ENCODE measurements around the gene TAS2R46. TPM values are rescaled to one million over a fixed set of nuclear protein-coding genes. Genes with fewer than 3 reads are reported as not detected.
"Not testable (repeated sequence)": the region's sequence is repeated elsewhere in the genome, so short reads cannot be mapped to it uniquely, and the experiment has no call there.

TAS2R46 gene
- total and polyA plus RNA-seq, 4 donors: 3.3 to 3.9 TPM; not detected in 2

DNA sequence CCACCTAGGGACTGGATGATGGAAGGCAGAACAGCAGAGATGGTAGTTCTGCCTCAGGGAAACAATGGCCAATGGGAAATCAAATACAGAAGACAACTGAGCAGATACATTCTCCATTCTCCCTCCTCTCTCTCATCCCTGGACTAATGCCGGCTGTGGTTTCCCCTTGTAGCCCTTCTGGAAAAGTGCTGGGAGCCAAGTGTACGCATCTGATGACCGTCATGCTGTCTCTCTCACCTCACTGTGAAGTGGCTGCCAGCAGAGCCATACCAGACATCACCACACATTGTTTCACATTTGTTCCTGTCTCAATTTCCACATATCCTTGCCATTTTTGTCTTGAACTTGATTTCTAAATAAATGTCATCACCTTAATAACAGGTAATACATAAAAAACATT, 3.1 kb downstream of the TAS2R46 start:
- Histone ChIP-seq H3K9me3 (ENCODE audit: control insufficient read depth, low read length) (no peaks in the 10 kb centered on the region), H3K4me1 (ENCODE audit: control insufficient read depth in 1 of 2, insufficient read depth in 2 of 2, low read length in 2 of 2) (no peaks in the 10 kb centered on the region), H3K36me3 (ENCODE audit: control insufficient read depth in 1 of 2, insufficient read depth in 2 of 2, low read length in 1 of 2) (no peaks in the 10 kb centered on the region), H3K27ac (ENCODE audit: low read depth in 1 of 2, low read length in 2 of 2) (no peak overlapping the region), H3K27me3 (ENCODE audit: control insufficient read depth in 1 of 2, insufficient read depth in 2 of 2, low read length in 1 of 2) (no peaks in the 10 kb centered on the region), H3K4me3 (ENCODE audit: low read length in 2 of 2) (no peak overlapping the region)
- intact Hi-C loops (cut with DNase I): no loop called here
- no peak for DNase-seq
- ATAC-seq (ENCODE audit: low FRiP score): no peak
- 96 to 98% methylated on average over 3 of the region's 3 CpGs for WGBS, 2 donors

DNA sequence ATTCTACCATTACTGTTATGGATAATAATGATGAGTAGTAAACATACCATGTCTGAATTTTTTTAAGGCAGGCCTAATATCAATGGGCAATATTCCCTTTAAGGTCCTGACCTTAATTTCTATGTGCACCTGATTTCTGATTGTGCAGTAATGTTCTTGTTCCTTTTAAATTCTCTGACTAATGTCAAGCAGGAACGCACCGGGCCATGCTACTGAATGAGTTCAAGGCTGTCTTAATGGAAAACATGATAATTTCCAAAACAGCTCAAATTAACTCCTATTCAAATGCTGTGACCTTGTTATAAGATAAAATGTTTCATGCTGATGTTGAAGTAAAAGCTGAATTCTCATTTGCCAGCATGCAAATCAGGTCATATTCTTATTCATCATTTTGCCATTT, 6.8 kb downstream of the TAS2R46 start:
- H3K4me3 ChIP-seq (ENCODE audit: low read length in 2 of 2): no peak overlapping the region
- DNase-seq (no peak), ATAC-seq (ENCODE audit: low FRiP score) (no peak)
- 94 to 95% methylated on average over 2 of the region's 2 CpGs for WGBS, 2 donors
- H3K9me3 ChIP-seq (ENCODE audit: control insufficient read depth, low read length): no peaks in the 10 kb centered on the region
- no peaks in the 10 kb centered on the region for H3K36me3 ChIP-seq (ENCODE audit: control insufficient read depth in 1 of 2, insufficient read depth in 2 of 2, low read length in 1 of 2)
- no peaks in the 10 kb centered on the region for H3K4me1 ChIP-seq (ENCODE audit: control insufficient read depth in 1 of 2, insufficient read depth in 2 of 2, low read length in 2 of 2)
- intact Hi-C loops (cut with DNase I): no loop called here
- H3K27ac ChIP-seq (ENCODE audit: low read depth in 1 of 2, low read length in 2 of 2): no peak overlapping the region
- H3K27me3 ChIP-seq (ENCODE audit: control insufficient read depth in 1 of 2, insufficient read depth in 2 of 2, low read length in 1 of 2): no peaks in the 10 kb centered on the region

DNA sequence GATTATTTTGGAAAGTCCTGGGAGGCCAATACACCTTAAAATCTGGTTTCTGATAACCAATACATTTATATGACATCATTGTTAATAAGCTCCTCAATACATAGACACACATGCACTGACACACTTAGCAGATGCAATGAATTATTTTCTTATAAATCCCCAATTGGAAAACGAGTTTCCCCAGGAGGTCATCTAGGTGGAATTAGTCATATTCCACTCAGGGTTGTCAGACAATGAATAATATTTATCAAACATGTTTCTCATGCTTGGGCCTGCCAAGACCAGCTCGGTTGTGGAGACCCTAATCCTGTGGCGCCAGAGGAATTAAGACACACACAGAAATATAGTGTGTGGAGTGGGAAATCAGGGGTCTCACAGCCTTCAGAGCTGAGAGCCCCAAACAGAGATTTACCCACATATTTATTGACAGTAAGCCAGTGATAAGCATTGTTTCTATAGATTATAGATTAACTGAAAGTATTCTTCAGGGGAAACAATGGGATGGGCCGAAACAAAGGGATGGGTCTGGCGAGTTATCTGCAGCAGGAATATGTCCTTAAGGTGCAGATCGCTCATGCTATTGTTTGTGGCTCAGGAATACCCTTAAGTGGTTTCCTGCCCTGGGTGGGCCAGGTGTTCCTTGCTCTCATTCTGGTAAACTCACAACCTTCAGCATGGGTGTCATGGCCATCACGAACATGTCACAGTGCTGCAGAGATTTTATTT, 12.1 kb downstream of the TAS2R46 start:
- H3K36me3 ChIP-seq (ENCODE audit: control insufficient read depth in 1 of 2, insufficient read depth in 2 of 2, low read length in 1 of 2); ATAC-seq (ENCODE audit: low FRiP score); H3K4me3 ChIP-seq (ENCODE audit: low read length in 2 of 2); H3K9me3 ChIP-seq (ENCODE audit: control insufficient read depth, low read length); H3K27ac ChIP-seq (ENCODE audit: low read depth in 1 of 2, low read length in 2 of 2); DNase-seq; H3K4me1 ChIP-seq (ENCODE audit: control insufficient read depth in 1 of 2, insufficient read depth in 2 of 2, low read length in 2 of 2); H3K27me3 ChIP-seq (ENCODE audit: control insufficient read depth in 1 of 2, insufficient read depth in 2 of 2, low read length in 1 of 2); intact Hi-C loops (cut with DNase I): not testable (repeated sequence)
- 92 to 93% methylated on average over 7 of the region's 7 CpGs for WGBS, 2 donors

DNA sequence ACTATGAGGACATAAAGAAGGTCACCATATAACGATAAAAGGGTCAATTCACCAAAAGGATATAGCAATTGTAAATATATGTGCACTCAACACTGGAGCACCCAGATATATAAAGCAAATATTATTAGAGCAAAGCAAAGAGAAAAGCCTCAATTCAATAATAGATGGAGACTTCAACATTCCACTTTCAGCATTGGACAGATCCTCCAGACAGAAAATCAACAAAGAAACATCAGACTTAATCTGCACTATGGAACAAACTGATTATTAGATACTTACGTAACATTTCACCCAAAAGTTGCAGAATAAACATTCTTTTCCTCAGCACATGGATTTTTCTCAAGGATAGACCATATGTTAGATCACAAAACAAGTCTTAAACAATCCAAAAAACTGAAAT, 20.7 kb downstream of the TAS2R46 start:
- H3K27ac ChIP-seq (ENCODE audit: low read depth in 1 of 2, low read length in 2 of 2); H3K36me3 ChIP-seq (ENCODE audit: control insufficient read depth in 1 of 2, insufficient read depth in 2 of 2, low read length in 1 of 2); H3K9me3 ChIP-seq (ENCODE audit: control insufficient read depth, low read length); intact Hi-C loops (cut with DNase I); DNase-seq; H3K4me3 ChIP-seq (ENCODE audit: low read length in 2 of 2); ATAC-seq (ENCODE audit: low FRiP score); H3K27me3 ChIP-seq (ENCODE audit: control insufficient read depth in 1 of 2, insufficient read depth in 2 of 2, low read length in 1 of 2); H3K4me1 ChIP-seq (ENCODE audit: control insufficient read depth in 1 of 2, insufficient read depth in 2 of 2, low read length in 2 of 2): not testable (repeated sequence)
- WGBS, 2 donors: 62 to 96% methylated on average over 2 of the region's 2 CpGs

DNA sequence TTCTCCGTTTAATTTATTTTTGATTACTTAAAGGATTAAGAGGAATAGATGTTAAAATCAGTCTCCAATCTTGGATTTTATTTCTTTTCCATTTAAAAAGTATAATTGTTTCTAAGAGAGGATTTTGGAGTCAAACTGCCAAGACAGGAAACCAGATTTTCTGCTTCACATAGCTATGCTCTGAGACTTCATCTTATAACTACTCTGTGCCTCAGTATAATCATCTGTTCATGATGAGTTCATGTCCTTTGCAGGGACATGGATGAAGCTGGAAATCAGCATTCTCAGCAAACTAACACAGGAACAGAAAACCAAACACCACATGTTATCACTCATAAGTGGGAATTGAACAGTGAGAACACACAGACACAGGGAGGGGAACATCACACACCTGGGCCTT, 21.9 kb downstream of the TAS2R46 start:
- ATAC-seq (ENCODE audit: low FRiP score) (no peak), DNase-seq (no peak)
- Histone ChIP-seq H3K27me3 (ENCODE audit: control insufficient read depth in 1 of 2, insufficient read depth in 2 of 2, low read length in 1 of 2) (no peaks in the 10 kb centered on the region), H3K4me1 (ENCODE audit: control insufficient read depth in 1 of 2, insufficient read depth in 2 of 2, low read length in 2 of 2) (no peaks in the 10 kb centered on the region), H3K27ac (ENCODE audit: low read depth in 1 of 2, low read length in 2 of 2) (no peak overlapping the region), H3K4me3 (ENCODE audit: low read length in 2 of 2) (no peak overlapping the region), H3K9me3 (ENCODE audit: control insufficient read depth, low read length) (no peaks in the 10 kb centered on the region), H3K36me3 (ENCODE audit: control insufficient read depth in 1 of 2, insufficient read depth in 2 of 2, low read length in 1 of 2) (no peaks in the 10 kb centered on the region)
- WGBS, 2 donors: 88 to 100% methylated on average over 1 of the region's 1 CpG
- intact Hi-C loops (cut with DNase I): no loop called here

DNA sequence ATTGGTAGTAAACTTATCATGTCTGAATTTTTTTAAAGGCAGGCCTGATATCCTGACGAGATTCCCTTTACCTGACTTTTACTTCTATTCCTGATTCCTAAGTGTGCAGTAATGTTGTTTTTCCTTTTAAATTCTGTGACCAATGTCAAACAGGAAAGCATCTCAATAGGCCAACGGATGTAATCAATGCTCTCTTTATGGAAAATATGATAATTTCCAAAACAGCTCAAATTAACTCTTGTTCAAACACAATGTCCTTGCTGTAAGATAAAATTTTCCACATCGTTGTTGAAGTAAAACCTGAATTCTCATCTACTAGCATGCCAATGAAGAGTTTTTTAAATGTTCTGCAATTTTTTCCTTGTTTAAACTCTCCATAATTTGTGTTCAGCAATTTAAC, 22.9 kb downstream of the TAS2R46 start:
- no peak for DNase-seq
- 74 to 90% methylated on average over 3 of the region's 3 CpGs for WGBS, 2 donors
- intact Hi-C loops (cut with DNase I): no loop called here
- no peak for ATAC-seq (ENCODE audit: low FRiP score)
- H3K4me3 ChIP-seq (ENCODE audit: low read length in 2 of 2): no peak overlapping the region
- H3K9me3 ChIP-seq (ENCODE audit: control insufficient read depth, low read length): no peaks in the 10 kb centered on the region
- no peaks in the 10 kb centered on the region for H3K36me3 ChIP-seq (ENCODE audit: control insufficient read depth in 1 of 2, insufficient read depth in 2 of 2, low read length in 1 of 2)
- H3K27ac ChIP-seq (ENCODE audit: low read depth in 1 of 2, low read length in 2 of 2): no peak overlapping the region
- H3K4me1 ChIP-seq (ENCODE audit: control insufficient read depth in 1 of 2, insufficient read depth in 2 of 2, low read length in 2 of 2): no peaks in the 10 kb centered on the region
- no peaks in the 10 kb centered on the region for H3K27me3 ChIP-seq (ENCODE audit: control insufficient read depth in 1 of 2, insufficient read depth in 2 of 2, low read length in 1 of 2)

DNA sequence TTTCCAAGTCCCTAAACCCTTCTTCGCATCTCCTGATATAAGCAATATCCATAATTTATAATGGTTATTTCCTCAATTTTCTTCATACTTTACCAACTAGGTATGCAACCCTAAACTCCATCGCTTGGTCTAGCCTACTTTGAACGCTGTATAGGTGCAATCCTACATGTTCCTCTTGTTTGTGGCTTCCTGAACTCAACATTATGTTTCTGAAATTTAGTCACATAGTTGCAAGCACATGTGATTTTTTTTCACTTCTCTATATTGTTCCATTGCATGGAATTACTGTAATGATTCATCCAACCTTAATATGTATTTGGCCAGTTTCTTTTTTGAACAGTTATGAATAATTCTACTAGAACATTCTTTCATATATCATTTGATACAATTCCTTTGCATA, 28.1 kb downstream of the TAS2R46 start:
- H3K27me3 ChIP-seq (ENCODE audit: control insufficient read depth in 1 of 2, insufficient read depth in 2 of 2, low read length in 1 of 2); intact Hi-C loops (cut with DNase I): not testable (repeated sequence)
- WGBS, 2 donors: no CpG with 5 or more reads among the region's 3 CpGs

DNA sequence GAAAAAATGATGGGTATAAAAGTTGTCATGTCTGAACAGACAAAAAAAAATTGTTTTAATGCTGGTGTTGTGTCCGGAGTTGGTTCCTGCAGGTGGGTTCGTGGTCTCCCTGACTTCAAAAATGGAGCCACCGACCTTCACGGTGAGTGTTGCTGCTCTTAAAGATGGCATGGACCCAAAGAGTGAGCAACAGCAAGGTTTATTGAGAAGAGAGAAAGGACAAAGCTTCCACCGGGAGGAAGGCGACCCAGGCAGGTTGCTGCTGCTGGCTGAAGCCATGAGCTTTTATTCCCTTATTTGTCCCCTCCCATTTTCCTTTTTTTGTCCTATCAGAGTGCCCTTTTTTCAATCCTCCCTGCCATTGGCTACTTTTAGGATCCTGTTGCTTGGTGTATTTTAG, 30.8 kb downstream of the TAS2R46 start, which contains the start of gene TAS2R31:
TSS of gene TAS2R31 (minus strand) at position 101 of the 400 bp plus-strand sequence. CDS start at position 29, 72 bp downstream.
- no peaks in the 10 kb centered on the region for H3K4me1 ChIP-seq (ENCODE audit: control insufficient read depth in 1 of 2, insufficient read depth in 2 of 2, low read length in 2 of 2)
- H3K27ac ChIP-seq (ENCODE audit: low read depth in 1 of 2, low read length in 2 of 2): no peak within 1 kb of the TSS
- peaks cover 0 to 4% of the 10 kb centered on the region in 2 donors for H3K36me3 ChIP-seq (ENCODE audit: control insufficient read depth in 1 of 2, insufficient read depth in 2 of 2, low read length in 1 of 2)
- WGBS, 2 donors: 97% methylated on average over 6 of the region's 6 CpGs
- H3K9me3 ChIP-seq (ENCODE audit: control insufficient read depth, low read length): no peaks in the 10 kb centered on the region
- no peak for ATAC-seq (ENCODE audit: low FRiP score)
- intact Hi-C loops (cut with DNase I): no loop called here
- no peak within 1 kb of the TSS for H3K4me3 ChIP-seq (ENCODE audit: low read length in 2 of 2)
- no peak for DNase-seq
- no peaks in the 10 kb centered on the region for H3K27me3 ChIP-seq (ENCODE audit: control insufficient read depth in 1 of 2, insufficient read depth in 2 of 2, low read length in 1 of 2)

More for the DNA sequence above, 28.1 kb downstream of the TAS2R46 start:
- H3K4me1 ChIP-seq (ENCODE audit: control insufficient read depth in 1 of 2, insufficient read depth in 2 of 2, low read length in 2 of 2); H3K9me3 ChIP-seq (ENCODE audit: control insufficient read depth, low read length); DNase-seq; H3K36me3 ChIP-seq (ENCODE audit: control insufficient read depth in 1 of 2, insufficient read depth in 2 of 2, low read length in 1 of 2); H3K27ac ChIP-seq (ENCODE audit: low read depth in 1 of 2, low read length in 2 of 2); H3K4me3 ChIP-seq (ENCODE audit: low read length in 2 of 2); ATAC-seq (ENCODE audit: low FRiP score): not testable (repeated sequence)

DNA sequence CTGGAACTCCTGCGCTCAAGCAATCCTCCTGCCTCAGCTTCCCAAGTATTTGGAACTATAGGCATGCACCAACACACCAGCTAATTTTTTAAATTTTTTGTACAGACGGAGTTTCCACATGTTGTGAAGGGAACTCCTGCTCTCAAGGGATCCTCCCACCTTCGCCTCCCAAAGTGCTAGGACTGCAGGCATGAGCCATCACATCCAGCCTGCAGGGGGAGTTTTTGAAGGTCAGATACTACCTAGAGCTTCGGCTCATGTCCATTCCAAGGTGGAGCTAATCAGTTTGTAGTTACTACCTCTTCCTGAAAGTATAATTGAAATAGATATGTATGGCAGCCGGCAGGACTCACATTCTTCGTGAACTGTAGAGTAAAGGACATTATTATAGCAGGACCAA, 36.0 kb downstream of the TAS2R46 start:
- H3K27ac ChIP-seq (ENCODE audit: low read depth in 1 of 2, low read length in 2 of 2): no peak overlapping the region
- H3K4me3 ChIP-seq (ENCODE audit: low read length in 2 of 2): no peak overlapping the region
- no peaks in the 10 kb centered on the region for H3K27me3 ChIP-seq (ENCODE audit: control insufficient read depth in 1 of 2, insufficient read depth in 2 of 2, low read length in 1 of 2)
- no peaks in the 10 kb centered on the region for H3K9me3 ChIP-seq (ENCODE audit: control insufficient read depth, low read length)
- H3K36me3 ChIP-seq (ENCODE audit: control insufficient read depth in 1 of 2, insufficient read depth in 2 of 2, low read length in 1 of 2): peaks cover 0 to 2% of the 10 kb centered on the region in 2 donors
- no peak for ATAC-seq (ENCODE audit: low FRiP score)
- H3K4me1 ChIP-seq (ENCODE audit: control insufficient read depth in 1 of 2, insufficient read depth in 2 of 2, low read length in 2 of 2): peaks cover 0 to 2% of the 10 kb centered on the region in 2 donors
- 93% methylated on average over 6 of the region's 6 CpGs for WGBS, 2 donors
- intact Hi-C loops (cut with DNase I): no loop called here
- no peak for DNase-seq

Data from aorta (tissue), 5 donors.